IMR-90 (cell line): ENCODE data around the gene PRSS35. TPM values are rescaled to one million over a fixed set of nuclear protein-coding genes. Genes with fewer than 3 reads are reported as not detected.
A peak's percentile ranks its signal among the peaks of the same experiment; 100 is the strongest.

ENCODE experiments used
- ATAC-seq: fragments of 200-7000 bp; cut with Tn5 transposase; 2 replicates; pipeline ENCODE4 v1.9.1; 2020; ENCODE audit warnings: low read depth, mild to moderate bottlenecking, moderate library complexity
- BruUV-seq: library from RNA; stranded (reverse); fragments of 400-500 nt; replicated peaks from 2 replicates; lab custom pipeline; 2021; lab: Mats Ljungman, UMichigan
- CTCF ChIA-PET: fragments of 300-600 bp; formaldehyde crosslinking; extraction: SDS; loops from one replicate; lab custom pipeline; 2021; ENCODE audit warnings: antibody characterized with exemption; lab: Yijun Ruan, JAX
- POLR2A ChIA-PET: fragments of 300-600 bp; sonication (Branson Sonifier 250); formaldehyde crosslinking; loops from one replicate; lab custom pipeline; 2022; ENCODE audit warnings: antibody characterized with exemption; ENCODE audit not compliant: unreplicated experiment; lab: Charles Lee
- DNase-seq: peaks from one replicate; pipeline ENCODE4 v3.0.0; 2013
- H2AFZ ChIP-seq: replicated peaks from 2 replicates; pipeline ENCODE3; 2013; ENCODE audit warnings: low read length, mild to moderate bottlenecking; ENCODE audit not compliant: poor library complexity
- H2AK5ac ChIP-seq: 2 replicates; pipeline ENCODE4 v1.6.1; 2013; ENCODE audit warnings: low read depth, low read length, inconsistent platforms
- H2AK9ac ChIP-seq: replicated peaks from 2 replicates; pipeline ENCODE3; 2013; ENCODE audit warnings: mild to moderate bottlenecking, low read depth, low read length, moderate library complexity; ENCODE audit not compliant: poor library complexity
- H2BK120ac ChIP-seq: 2 replicates; pipeline ENCODE4 v1.6.1; 2013; ENCODE audit warnings: low read depth, low read length, inconsistent platforms
- H2BK15ac ChIP-seq: 3 replicates; pipeline ENCODE4 v1.6.1; 2013; ENCODE audit warnings: low read depth, low read length, inconsistent platforms
- H2BK20ac ChIP-seq: 2 replicates; pipeline ENCODE4 v1.6.1; 2013; ENCODE audit warnings: low read depth, mild to moderate bottlenecking, inconsistent platforms, low read length, moderate library complexity
- H2BK5ac ChIP-seq: 2 replicates; pipeline ENCODE4 v1.6.1; 2013; ENCODE audit warnings: mild to moderate bottlenecking, low read depth, low read length, inconsistent platforms; ENCODE audit not compliant: poor library complexity, severe bottlenecking
- H3K14ac ChIP-seq: replicated peaks from 2 replicates; pipeline ENCODE4 v1.6.1; 2013; ENCODE audit warnings: low read depth, low read length, inconsistent platforms
- H3K18ac ChIP-seq: 2 replicates; pipeline ENCODE4 v1.6.1; 2013; ENCODE audit warnings: low read depth, low read length, control low read depth
- H3K23ac ChIP-seq: 2 replicates; pipeline ENCODE4 v1.6.1; 2013; ENCODE audit warnings: low read depth, low read length, inconsistent platforms
- H3K27ac ChIP-seq: 2 replicates; pipeline ENCODE4 v1.5.1; 2013; ENCODE audit warnings: mild to moderate bottlenecking, control low read depth, low read length; ENCODE audit not compliant: insufficient read depth
- H3K27me3 ChIP-seq: 2 replicates; pipeline ENCODE4 v1.6.1; 2013; ENCODE audit warnings: low read length; ENCODE audit not compliant: control insufficient read depth, insufficient read depth
- H3K36me3 ChIP-seq: 2 replicates; pipeline ENCODE4 v1.6.1; 2013; ENCODE audit warnings: low read length, mixed read lengths; ENCODE audit not compliant: control insufficient read depth, insufficient read depth
- H3K4ac ChIP-seq: 2 replicates; pipeline ENCODE4 v1.6.1; 2013; ENCODE audit warnings: low read depth, low read length, inconsistent platforms
- H3K4me1 ChIP-seq: 2 replicates; pipeline ENCODE4 v1.6.1; 2013; ENCODE audit warnings: low read length, mixed read lengths; ENCODE audit not compliant: control insufficient read depth, insufficient read depth
- H3K4me2 ChIP-seq: 2 replicates; pipeline ENCODE4 v1.6.1; 2013; ENCODE audit warnings: low read depth, mild to moderate bottlenecking, control low read depth, low read length, moderate library complexity
- H3K4me3 ChIP-seq: 2 replicates; pipeline ENCODE4 v1.5.1; 2013; ENCODE audit warnings: low read depth, mild to moderate bottlenecking, control low read depth, low read length, moderate library complexity; ENCODE audit not compliant: insufficient read depth
- H3K56ac ChIP-seq: 2 replicates; pipeline ENCODE4 v1.6.1; 2013; ENCODE audit warnings: low read length, inconsistent platforms; ENCODE audit not compliant: insufficient read depth; ENCODE audit errors: extremely low read depth
- H3K79me1 ChIP-seq, 2 experiments: 2 replicates each; pipeline ENCODE4 v1.6.1; 2013; ENCODE audit warnings: low read length in 2 of 2, inconsistent platforms in 1 of 2, low read depth in 1 of 2
- H3K9ac ChIP-seq: 2 replicates; pipeline ENCODE4 v1.6.1; 2013; ENCODE audit warnings: low read depth, low read length, control low read depth
- H3K9me1 ChIP-seq: 2 replicates; pipeline ENCODE4 v1.6.1; 2013; ENCODE audit warnings: low read length, inconsistent platforms; ENCODE audit not compliant: insufficient read depth
- H3K9me3 ChIP-seq: 2 replicates; pipeline ENCODE4 v1.6.1; 2013; ENCODE audit warnings: low read length; ENCODE audit not compliant: control insufficient read depth, insufficient read depth
- H4K20me1 ChIP-seq: 2 replicates; pipeline ENCODE4 v1.6.1; 2013; ENCODE audit warnings: low read length, inconsistent platforms; ENCODE audit not compliant: insufficient read depth
- H4K5ac ChIP-seq: 2 replicates; pipeline ENCODE4 v1.6.1; 2013; ENCODE audit warnings: mild to moderate bottlenecking, low read depth, low read length, control low read depth
- H4K8ac ChIP-seq, 2 experiments: 2 replicates each; pipeline ENCODE4 v1.6.1; 2013; ENCODE audit warnings: low read depth in 2 of 2, low read length in 2 of 2, control low read depth in 1 of 2, inconsistent platforms in 1 of 2
- H4K91ac ChIP-seq: 2 replicates; pipeline ENCODE4 v1.6.1; 2013; ENCODE audit warnings: low read depth, low read length, inconsistent platforms; ENCODE audit not compliant: insufficient read depth
- BHLHE40 ChIP-seq: fragments of 150-350 bp; IDR thresholded peaks from 2 replicates; pipeline ENCODE4 v1.6.1; 2016; ENCODE audit warnings: mild to moderate bottlenecking, low read depth, low read length
- CEBPB ChIP-seq: IDR thresholded peaks from 2 replicates; pipeline ENCODE4 v1.6.1; 2012; ENCODE audit warnings: low read depth, low read length, improper control_type of control experiment
- CHD1 ChIP-seq: IDR thresholded peaks from 2 replicates; pipeline ENCODE4 v1.6.1; 2012; ENCODE audit warnings: low read depth, low read length, improper control_type of control experiment
- CTCF ChIP-seq: conservative IDR thresholded peaks from 2 replicates; pipeline ENCODE4 v1.5.1; 2012; ENCODE audit warnings: mild to moderate bottlenecking, low read depth, low read length, improper control_type of control experiment
- FOS ChIP-seq: fragments of 150-350 bp; IDR thresholded peaks from 2 replicates; pipeline ENCODE4 v1.6.1; 2016; ENCODE audit warnings: low read depth, low read length
- MAZ ChIP-seq: IDR thresholded peaks from 2 replicates; pipeline ENCODE4 v1.6.1; 2012; ENCODE audit warnings: low read depth, mild to moderate bottlenecking, low read length, improper control_type of control experiment, moderate library complexity, borderline replicate concordance
- MXI1 ChIP-seq: IDR thresholded peaks from 2 replicates; pipeline ENCODE4 v1.6.1; 2012; ENCODE audit warnings: low read depth, mild to moderate bottlenecking, low read length, moderate library complexity, borderline replicate concordance
- NFE2L2 ChIP-seq: fragments of 150-350 bp; IDR thresholded peaks from 2 replicates; pipeline ENCODE4 v1.6.1; 2016; ENCODE audit warnings: low read depth, mild to moderate bottlenecking, low read length
- POLR2A ChIP-seq: IDR thresholded peaks from 2 replicates; pipeline ENCODE4 v1.6.1; 2012; ENCODE audit warnings: mild to moderate bottlenecking, low read depth, low read length
- RAD21 ChIP-seq: IDR thresholded peaks from 2 replicates; pipeline ENCODE4 v1.6.1; 2012; ENCODE audit warnings: low read length, improper control_type of control experiment
- RCOR1 ChIP-seq: IDR thresholded peaks from 2 replicates; pipeline ENCODE4 v1.6.1; 2012; ENCODE audit warnings: mild to moderate bottlenecking, low read length, improper control_type of control experiment; ENCODE audit not compliant: insufficient replicate concordance
- RFX5 ChIP-seq: IDR thresholded peaks from 2 replicates; pipeline ENCODE4 v1.8.0; 2012; ENCODE audit warnings: low read depth, mild to moderate bottlenecking, low read length, moderate library complexity
- SMC3 ChIP-seq: fragments of 150-350 bp; IDR thresholded peaks from 2 replicates; pipeline ENCODE4 v1.6.1; 2016; ENCODE audit warnings: low read depth, mild to moderate bottlenecking, antibody characterized with exemption, low read length, moderate library complexity
- USF2 ChIP-seq: fragments of 150-350 bp; IDR thresholded peaks from 2 replicates; pipeline ENCODE4 v1.6.1; 2017; ENCODE audit warnings: mild to moderate bottlenecking, antibody characterized with exemption, low read length, low read depth
- WGBS, 2 experiments: methylation state at CpG; one replicate each; pipeline versions ENCODE4 v1.1.5 to v1.1.7; 2013; ENCODE audit warnings: missing lambda C conversion rate in 2 of 2; ENCODE audit not compliant: insufficient read length in 1 of 2; ENCODE audit errors: extremely low coverage in 2 of 2; 5-methylcytosine and 5-hydroxymethylcytosine counted together
- dilution Hi-C: fragments of 300-500 bp; cut with HindIII; formaldehyde crosslinking; loops from one replicate; pipeline ENCODE4 v1.14.3; 2018; ENCODE audit warnings: low sequenced_read_pairs; ENCODE audit not compliant: unreplicated experiment
- in situ Hi-C: fragments of 300-500 bp; cut with MboI; formaldehyde crosslinking; loops from 3 replicates; pipeline ENCODE4 v1.14.3; 2019; ENCODE audit warnings: low sequenced_read_pairs, inconsistent platforms, mixed read lengths
- intact Hi-C: fragments of 100-400 bp; cut with micrococcal nuclease; formaldehyde crosslinking; loops from 2 replicates; pipeline ENCODE4 v1.10.0; 2022
- polyA plus RNA-seq, 3 experiments: library from polyadenylated mRNA; depleted of rRNA; stranded (reverse); fragments of >200 nt; gene quantifications; 2 replicates each; pipeline ENCODE4 v1.2.3, GENCODE V29; 2012; ENCODE audit warnings: low replicate concordance in 1 of 3
- total RNA-seq: library from RNA; depleted of rRNA; stranded (reverse); fragments of >200 nt; gene quantifications from 2 replicates; pipeline ENCODE4 v1.2.3, GENCODE V29; 2012

The PRSS35 gene
- total and polyA plus RNA-seq, 2 of the 4 experiments (the other 2 are of a cell fraction): 5.2 to 5.6 TPM

GRCh38 chr6:83517500-83517899 is 5.2 kb downstream of the PRSS35 start:
- dilution Hi-C loops: loop anchor here (25.0 kb wide), 2 partner anchors 305 to 455 kb away; partner anchors contain the start of genes DOP1A and UBE3D
- Histone ChIP-seq H3K4me2 (no peak overlapping the region), H3K27ac (no peak overlapping the region), H3K14ac (no peak overlapping the region), H3K4me3 (no peak overlapping the region), H3K4me1 (no peaks in the 10 kb centered on the region; the same call in 1 of the 2 replicates), H3K23ac (no peak overlapping the region), H3K9ac (no peak overlapping the region), H3K18ac (no peak overlapping the region), H4K91ac (no peak overlapping the region), H2AK5ac (no peak overlapping the region; the same call in 1 of the 2 replicates), H3K9me3 (no peaks in the 10 kb centered on the region), H3K36me3 (no peaks in the 10 kb centered on the region), H3K27me3 (no peaks in the 10 kb centered on the region), H3K56ac (no peak overlapping the region), H4K5ac (no peak overlapping the region), H2BK120ac (no peak overlapping the region), H2AFZ (no peak overlapping the region), H3K4ac (no peak overlapping the region), H2BK15ac (no peak overlapping the region), H4K20me1 (no peaks in the 10 kb centered on the region), H3K79me1 (no peaks in the 10 kb centered on the region), H2BK20ac (no peak overlapping the region), H4K8ac (no peak overlapping the region), H3K9me1 (no peaks in the 10 kb centered on the region), H2AK9ac (peak overlapping the region; percentile 13), H2BK5ac (no peak overlapping the region)
- no peak for DNase-seq
- no peak for ATAC-seq
- intact Hi-C loops: loop anchor here (10.0 kb wide), 1 partner anchor 1153 kb away; the partner anchor contains the start of gene TPBG
- ChIA-PET CTCF (no interaction called here), POLR2A (no interaction called here)
- in situ Hi-C loops: loop anchor here (5.0 to 25.0 kb wide), 4 partner anchors 100 to 1255 kb away; partner anchors contain the start of genes DOP1A and UBE3D
- no CpG with 5 or more reads among the region's 1 CpG for WGBS, 2 experiments
- BruUV-seq: no TSS peak
- TF ChIP-seq MXI1: no peak
- TF ChIP-seq BHLHE40: no peak
- TF ChIP-seq NFE2L2: no peak
- TF ChIP-seq RAD21: no peak
- no peak for TF ChIP-seq CEBPB
- no peak for TF ChIP-seq CHD1
- no peak for TF ChIP-seq USF2
- TF ChIP-seq CTCF: no peak
- no peak for TF ChIP-seq SMC3
- TF ChIP-seq MAZ: no peak
- no peak for TF ChIP-seq FOS
- no peak for TF ChIP-seq RFX5
- no peak for TF ChIP-seq RCOR1
- no peak for TF ChIP-seq POLR2A
